SH-SY5Y (cell line): ENCODE measurements around the gene ERI2.

Experiments
- GATA2 ChIP-seq: IDR thresholded peaks from 2 replicates; pipeline ENCODE4 v1.6.1; 2011; ENCODE audit warnings: mild to moderate bottlenecking, low read depth, low read length
- GATA3 ChIP-seq: IDR thresholded peaks from 2 replicates; pipeline ENCODE4 v1.6.1; 2011; ENCODE audit warnings: low read depth, mild to moderate bottlenecking, low read length, moderate library complexity

- TF ChIP-seq GATA3 (no peak), GATA2 (no peak)
Observed at GRCh38 chr16:20803192-20803560, 3.1 kb downstream of the ERI2 start.
